GM12891 (cell line): Measurements from ENCODE around the gene TRIM41.
"Not testable (repeated sequence)": the region's sequence is repeated elsewhere in the genome, so short reads cannot be mapped to it uniquely, and the experiment has no call there.

Experiments used
- DNase-seq: peaks from one replicate; pipeline ENCODE4 v3.0.0; 2011; ENCODE audit warnings: low spot score; ENCODE audit not compliant: insufficient read length
- FAIRE-seq: peaks from 2 replicates; lab custom pipeline; 2011; peaks lifted over from hg19 to GRCh38; lab: Jason Lieb, UNC
- PAX5 ChIP-seq: IDR thresholded peaks from 2 replicates; pipeline ENCODE4 v1.6.1; 2011; ENCODE audit warnings: low read length, moderate library complexity, mild to moderate bottlenecking; ENCODE audit not compliant: insufficient read depth, severe bottlenecking
- POLR2A ChIP-seq: IDR thresholded peaks from 2 replicates; pipeline ENCODE4 v1.6.1; 2011; ENCODE audit warnings: low read depth, low read length, control low read depth
- POLR2AphosphoS5 ChIP-seq: IDR thresholded peaks from 2 replicates; pipeline ENCODE4 v1.6.1; 2011; ENCODE audit warnings: low read depth, low read length, control low read depth
- POU2F2 ChIP-seq: IDR thresholded peaks from 2 replicates; pipeline ENCODE4 v1.6.1; 2011; ENCODE audit warnings: low read depth, mild to moderate bottlenecking, control low read depth, low read length, moderate library complexity
- SPI1 ChIP-seq: IDR thresholded peaks from 2 replicates; pipeline ENCODE4 v1.6.1; 2011; ENCODE audit warnings: low read depth, low read length, control low read depth
- TAF1 ChIP-seq: IDR thresholded peaks from 2 replicates; pipeline ENCODE4 v1.6.1; 2011; ENCODE audit warnings: low read depth, low read length, control low read depth

Gene TRIM41

DNA sequence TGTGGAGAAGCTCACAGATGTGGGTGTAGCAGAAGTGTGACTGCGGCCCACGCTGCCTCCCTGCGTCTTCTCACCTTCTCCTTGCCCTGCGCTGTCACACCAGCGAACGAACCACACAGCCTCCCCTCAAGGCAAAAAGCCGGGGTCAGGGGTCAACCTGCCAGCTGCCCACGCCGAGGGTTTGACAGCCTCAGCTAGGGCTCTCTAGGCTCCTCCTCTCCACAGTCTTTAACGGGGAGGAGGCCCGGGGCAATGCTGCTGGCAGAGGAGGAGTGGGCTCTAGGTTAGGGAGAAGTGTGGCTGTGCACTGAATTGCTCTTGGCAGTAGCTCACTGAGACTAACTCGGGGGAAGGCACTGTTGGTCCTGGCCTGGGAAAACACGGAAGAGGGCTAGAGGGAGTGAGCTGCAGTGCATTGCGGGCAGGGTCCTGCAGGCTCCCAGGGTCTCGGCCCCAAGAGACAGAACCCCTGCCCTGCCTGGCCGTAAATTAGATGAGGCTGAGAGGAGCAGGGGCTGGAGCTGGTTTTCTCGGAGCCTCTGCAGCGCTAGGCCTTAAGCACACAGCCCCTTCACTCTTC, 42.1 kb downstream of the TRIM41 start:
- no peak for FAIRE-seq
- TF ChIP-seq PAX5 (no peak), TAF1 (no peak), SPI1 (no peak), POLR2AphosphoS5 (no peak), POLR2A (no peak), POU2F2 (no peak)

DNA sequence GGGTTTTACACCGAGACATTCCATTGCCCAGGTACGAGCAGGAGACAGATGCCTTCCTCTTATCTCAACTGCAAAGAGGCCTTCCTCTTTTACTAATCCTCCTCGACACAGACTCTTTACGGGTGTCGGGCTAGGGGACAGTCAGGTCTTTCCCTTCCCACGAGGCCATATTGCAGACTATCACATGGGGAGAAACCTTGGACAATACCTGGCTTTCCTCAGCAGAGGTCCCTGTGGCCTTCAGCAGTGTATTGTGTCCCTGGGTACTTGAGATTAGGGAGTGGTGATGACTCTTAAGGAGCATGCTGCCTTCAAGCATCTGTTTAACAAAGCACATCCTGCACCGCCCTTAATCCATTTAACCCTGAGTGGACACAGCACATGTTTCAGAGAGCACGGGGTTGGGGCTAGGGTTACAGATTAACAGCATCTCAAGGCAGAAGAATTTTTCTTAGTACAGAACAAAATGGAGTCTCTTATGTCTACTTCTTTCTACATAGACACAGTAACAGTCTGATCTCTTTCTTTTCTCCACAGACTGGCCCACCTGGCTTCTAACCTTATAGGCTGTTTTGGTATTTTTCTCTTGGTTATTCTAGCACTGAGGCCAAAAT, 44.3 kb downstream of the TRIM41 start:
- not testable (repeated sequence) for FAIRE-seq

More for the DNA sequence above, 42.1 kb downstream of the TRIM41 start:
- DNase-seq: no peak

DNA sequence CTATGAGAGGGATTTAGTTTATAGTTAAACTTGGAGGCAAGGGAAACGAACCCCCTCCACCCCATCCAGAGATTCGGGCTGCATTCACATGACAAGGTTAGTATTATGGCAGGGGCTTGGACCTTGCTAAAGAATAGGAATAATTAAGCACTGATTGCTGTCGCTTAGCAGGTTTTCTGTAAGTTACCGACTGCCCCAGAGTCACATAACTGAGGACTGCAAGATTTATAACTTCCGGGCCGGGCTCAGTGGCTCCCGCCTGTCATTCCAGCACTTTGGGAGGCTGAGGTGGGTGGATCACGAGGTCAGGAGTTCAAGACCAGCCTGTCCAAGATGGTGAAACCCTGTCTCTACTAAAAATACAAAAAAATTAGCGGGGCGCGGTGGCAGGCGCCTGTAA, 44.8 kb downstream of the TRIM41 start:
- FAIRE-seq, DNase-seq: not testable (repeated sequence)

More for the DNA sequence above, 44.3 kb downstream of the TRIM41 start:
- DNase-seq: not testable (repeated sequence)

DNA sequence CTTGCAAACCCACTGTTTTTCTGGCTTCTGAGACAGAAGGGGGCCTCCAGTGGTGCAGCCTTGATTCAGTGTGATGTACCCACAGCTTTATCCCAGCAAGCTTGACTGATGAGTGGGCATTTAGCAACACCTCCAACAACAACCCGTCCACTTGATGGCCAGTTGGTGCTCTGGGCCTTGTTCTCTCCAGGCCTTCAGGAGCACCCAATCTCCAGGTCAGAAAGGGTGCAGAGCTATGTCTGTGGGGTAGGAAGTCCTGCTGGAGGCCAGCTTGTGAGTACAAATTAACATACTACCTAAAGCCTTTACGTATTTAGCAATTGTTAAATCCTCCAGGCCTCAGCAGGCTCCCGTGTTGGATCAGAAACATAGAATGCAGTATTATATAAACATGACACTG, 48.0 kb downstream of the TRIM41 start:
- DNase-seq: no peak
- TF ChIP-seq POLR2AphosphoS5 (no peak), POLR2A (no peak), PAX5 (no peak), SPI1 (no peak), TAF1 (no peak), POU2F2 (no peak)
- FAIRE-seq: no peak

- FAIRE-seq, DNase-seq: not testable (repeated sequence)
Observed at GRCh38 chr5:181273433-181273744, 50.3 kb downstream of the TRIM41 start.

GRCh38 chr5:181280251-181280762, 57.2 kb downstream of the TRIM41 start:
- DNase-seq (no peak), FAIRE-seq (no peak)
- TF ChIP-seq POU2F2: no peak
- no peak for TF ChIP-seq POLR2A
- no peak for TF ChIP-seq PAX5
- TF ChIP-seq TAF1: no peak
- TF ChIP-seq SPI1: no peak
- no peak for TF ChIP-seq POLR2AphosphoS5

DNA sequence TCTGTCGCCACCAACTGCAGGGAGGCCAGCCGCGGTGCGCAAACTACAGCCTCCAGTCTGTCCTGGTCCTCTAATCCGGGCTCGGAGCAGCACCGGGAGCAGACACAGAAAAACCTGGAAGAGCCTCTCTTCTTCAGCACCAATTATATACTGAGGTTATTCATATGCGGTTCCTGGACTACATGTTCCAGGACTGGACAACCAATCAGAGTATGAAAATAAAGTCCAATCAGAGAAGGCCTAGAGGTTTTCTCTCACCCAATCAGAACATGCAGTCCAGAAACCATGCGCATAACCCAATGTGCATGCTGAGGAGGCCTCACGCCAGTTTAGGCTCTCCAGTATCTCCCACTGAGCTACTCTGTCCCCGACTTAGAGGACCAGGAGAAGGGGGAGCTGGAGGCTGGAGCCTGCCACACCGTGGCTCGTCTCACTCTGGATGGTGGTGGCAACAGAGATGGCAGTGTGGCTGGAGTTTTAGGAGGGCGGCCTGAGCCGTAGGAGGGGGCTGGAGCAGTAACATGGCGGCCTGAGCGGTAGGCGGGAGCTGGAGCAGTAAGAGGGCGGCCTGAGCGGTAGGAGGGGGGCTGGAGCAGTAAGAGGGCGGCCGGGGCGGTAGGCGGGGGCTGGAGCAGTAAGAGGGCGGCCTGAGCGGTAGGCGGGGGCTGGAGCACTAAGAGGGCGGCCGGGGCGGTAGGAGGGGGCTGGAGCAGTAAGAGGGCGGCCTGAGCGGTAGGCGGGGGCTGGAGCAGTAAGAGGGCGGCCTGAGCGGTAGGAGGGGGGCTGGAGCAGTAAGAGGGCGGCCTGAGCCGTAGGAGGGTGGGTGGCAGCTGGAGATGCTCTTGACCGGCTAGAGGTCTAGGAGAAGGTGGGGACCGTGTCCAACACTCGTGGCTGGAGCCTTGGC, 58.2 kb downstream of the TRIM41 start:
- no peak for FAIRE-seq
- DNase-seq: no peak

GRCh38 chr5:181281984-181282316, 58.9 kb downstream of the TRIM41 start:
- no peak for TF ChIP-seq SPI1
- FAIRE-seq (no peak), DNase-seq (no peak)

More for the DNA sequence above, 58.2 kb downstream of the TRIM41 start:
- no peak for TF ChIP-seq POLR2A
- no peak for TF ChIP-seq POLR2AphosphoS5
- no peak for TF ChIP-seq SPI1
- TF ChIP-seq POU2F2: no peak
- TF ChIP-seq PAX5: no peak
- no peak for TF ChIP-seq TAF1

DNA sequence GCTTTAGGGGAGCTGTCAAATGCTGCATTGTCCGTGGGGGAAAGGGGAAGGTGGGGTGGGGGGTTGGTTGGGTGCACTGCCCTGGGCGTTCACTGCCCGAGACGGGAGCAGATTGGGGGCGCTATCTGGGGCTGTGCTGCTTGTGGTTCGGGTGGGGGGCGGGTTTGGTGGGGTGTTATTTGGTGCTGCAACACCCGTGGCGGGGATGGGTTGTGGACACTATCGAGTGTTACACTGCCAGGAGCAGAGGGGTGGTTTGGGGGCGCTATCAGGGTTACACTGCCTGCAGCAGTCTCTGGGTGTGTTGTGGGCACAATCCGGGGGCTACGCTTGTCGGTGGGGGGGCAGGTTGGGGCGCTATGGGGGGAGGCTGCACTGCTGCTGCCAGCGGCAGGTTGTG, 59.3 kb downstream of the TRIM41 start:
- not testable (repeated sequence) for FAIRE-seq, DNase-seq

- no peak for FAIRE-seq
- DNase-seq: no peak
- no peak for TF ChIP-seq POU2F2
- TF ChIP-seq SPI1: no peak
- TF ChIP-seq TAF1: no peak
- no peak for TF ChIP-seq POLR2A
- no peak for TF ChIP-seq PAX5
- no peak for TF ChIP-seq POLR2AphosphoS5
Observed at GRCh38 chr5:181282874-181283273, 59.8 kb downstream of the TRIM41 start.
